NOMO-1 (cell line): Measurements from ENCODE around the gene PARVB.
"Not testable (repeated sequence)": the region's sequence is repeated elsewhere in the genome, so short reads cannot be mapped to it uniquely, and the experiment has no call there.

Source experiments
- DNase-seq, 2 experiments: peaks; one replicate each; lab custom pipeline; 2025; ENCODE audit not compliant: unreplicated experiment in 2 of 2; lab: John Stamatoyannopoulos, UW

Gene PARVB

GRCh38 chr22:43996981-43997265 is 27.2 kb upstream of the PARVB start:
- DNase-seq = no peak

- no peak for DNase-seq
These were observed 25.3 kb upstream of the PARVB start for GRCh38 chr22:43998679-43999264.

- no peak for DNase-seq
These were observed 24.7 kb upstream of the PARVB start for GRCh38 chr22:43999378-43999777.

GRCh38 chr22:44000123-44000522 is 24.0 kb upstream of the PARVB start:
- no peak for DNase-seq

GRCh38 chr22:44001521-44001920 is 22.6 kb upstream of the PARVB start:
- DNase-seq = no peak

- DNase-seq = no peak
These were observed 21.8 kb upstream of the PARVB start for GRCh38 chr22:44002324-44002723.

- DNase-seq = no peak
These were observed 21.1 kb upstream of the PARVB start for GRCh38 chr22:44002997-44003396.

- DNase-seq = no peak
These were observed 20.5 kb upstream of the PARVB start for GRCh38 chr22:44003405-44004103.

GRCh38 chr22:44004104-44004460 is 20.0 kb upstream of the PARVB start:
- no peak for DNase-seq

GRCh38 chr22:44005524-44005923 is 18.6 kb upstream of the PARVB start:
- DNase-seq = peak; percentile 64 to 82

- DNase-seq = no peak
These were observed 11.9 kb upstream of the PARVB start for GRCh38 chr22:44012162-44012561.

GRCh38 chr22:44012591-44012990 is 11.5 kb upstream of the PARVB start:
- no peak for DNase-seq

- DNase-seq = no peak
These were observed 9.9 kb upstream of the PARVB start for GRCh38 chr22:44014241-44014640.

- not testable (repeated sequence) for DNase-seq
These were observed 7.5 kb upstream of the PARVB start for GRCh38 chr22:44016586-44016985.

GRCh38 chr22:44018594-44018993 is 5.5 kb upstream of the PARVB start:
- no peak for DNase-seq

- DNase-seq = no peak
These were observed 4.7 kb upstream of the PARVB start for GRCh38 chr22:44019416-44019815.

GRCh38 chr22:44019846-44020245 is 4.3 kb upstream of the PARVB start:
- no peak for DNase-seq

GRCh38 chr22:44020981-44021380 is 3.1 kb upstream of the PARVB start:
- no peak for DNase-seq

GRCh38 chr22:44023404-44024287 is 456 bp upstream of the PARVB start:
- peak; percentile 23 to 43 for DNase-seq

GRCh38 chr22:44025171-44026065 is 1.3 kb downstream of the PARVB start:
- DNase-seq = peak; percentile 51 to 85

GRCh38 chr22:44026066-44026629 is 2.0 kb downstream of the PARVB start:
- DNase-seq = no peak
